ENCODE measurements around the gene SIPA1L3. TPM values are rescaled to one million over a fixed set of nuclear protein-coding genes. Genes with fewer than 3 reads are reported as not detected.

The SIPA1L3 gene
- polyA plus RNA-seq, 1 of the 3 experiments (the other 2 are of a cell fraction), result 11.6 TPM

GRCh38 chr19:38084196-38084595 is 177.2 kb downstream of the SIPA1L3 start (continued):
- no peak for TF ChIP-seq USF2 (IDR thresholded peaks at IDR 0.05; ENCODE audit: borderline replicate concordance, low read depth, low read length)
- no peak for TF ChIP-seq POLR2AphosphoS5 (IDR thresholded peaks at IDR 0.05; ENCODE audit: low read depth, low read length)
- no peak for TF ChIP-seq FOXJ3 (CRISPR knock-in tag; IDR thresholded peaks at IDR 0.05)
- no peak for TF ChIP-seq TCF12 (IDR thresholded peaks at IDR 0.05)
- no peak for TF ChIP-seq JUND (IDR thresholded peaks at IDR 0.05)
- no peak for TF ChIP-seq CHD2 (IDR thresholded peaks at IDR 0.05; ENCODE audit: low read length, partially characterized antibody)

- peaks cover 0 to 24% of the 10 kb centered on the region in 2 experiments; a peak in 1 of 4 replicates for H3K4me1 ChIP-seq (ENCODE audit: control insufficient read depth in 1 of 2, insufficient read depth in 2 of 2, low read depth in 1 of 2, low read length in 1 of 2)
- no peak overlapping the region for H3K27ac ChIP-seq (ENCODE audit: low read depth in 2 of 2, low read length in 1 of 2)
- TF ChIP-seq TCF12 (IDR thresholded peaks at IDR 0.05), result no peak
- ChIA-PET CTCF (interaction anchor here (0.9 to 3.6 kb wide), 4 partner anchors 11 to 191 kb away, joined by 3 to 23 read pairs (median 8); no protein-coding TSS in a partner anchor), POLR2A (no interaction called here)
- no peaks in the 10 kb centered on the region for H3K9me3 ChIP-seq
- H3K9me2 ChIP-seq, result no peaks in the 10 kb centered on the region
- 89% methylated on average over 1 of the region's 1 CpG for WGBS (ENCODE audit: low lambda C conversion rate)
- no peaks in the 10 kb centered on the region for H3F3A ChIP-seq (replicated peaks; ENCODE audit: insufficient read depth)
- peaks cover 14% of the 10 kb centered on the region; the same call in 1 of the 2 replicates for H3K79me2 ChIP-seq (ENCODE audit: insufficient read depth)
- no peaks in the 10 kb centered on the region for H4K20me1 ChIP-seq (ENCODE audit: insufficient read depth)
- no peak overlapping the region for H3K4me2 ChIP-seq
- H3K4me3 ChIP-seq (ENCODE audit: low read depth in 2 of 2, low read length in 1 of 2), result no peak overlapping the region
- no peaks in the 10 kb centered on the region for H3K27me3 ChIP-seq (ENCODE audit: insufficient read depth)
- DNase-seq, result no peak
- peaks cover 2 to 4% of the 10 kb centered on the region in 2 experiments for H3K36me3 ChIP-seq (replicated peaks in 1 of 2; ENCODE audit: control insufficient read depth in 1 of 2, insufficient read depth in 2 of 2, low read length in 1 of 2)
- no peak overlapping the region for H2AFZ ChIP-seq (ENCODE audit: low read depth)
- no peak overlapping the region for H3K9ac ChIP-seq
These were observed 182.4 kb downstream of the SIPA1L3 start for GRCh38 chr19:38089440-38089839.

GRCh38 chr19:38093154-38093553 is 186.1 kb downstream of the SIPA1L3 start:
- Histone ChIP-seq H3K4me3 (ENCODE audit: low read depth in 2 of 2, low read length in 1 of 2) (no peak overlapping the region), H3K9me3 (no peaks in the 10 kb centered on the region), H3F3A (replicated peaks; ENCODE audit: insufficient read depth) (peaks cover 5% of the 10 kb centered on the region), H3K36me3 (replicated peaks in 1 of 2; ENCODE audit: control insufficient read depth in 1 of 2, insufficient read depth in 2 of 2, low read length in 1 of 2) (peaks cover 2 to 7% of the 10 kb centered on the region in 2 experiments), H3K9me2 (no peaks in the 10 kb centered on the region), H3K4me1 (ENCODE audit: control insufficient read depth in 1 of 2, insufficient read depth in 2 of 2, low read depth in 1 of 2, low read length in 1 of 2) (peaks cover 0 to 28% of the 10 kb centered on the region in 2 experiments; a peak in 1 of 4 replicates), H3K27ac (ENCODE audit: low read depth in 2 of 2, low read length in 1 of 2) (peak overlapping the region in 1 of 2 experiments; percentile 66; a peak in 1 of 4 replicates), H2AFZ (ENCODE audit: low read depth) (no peak overlapping the region), H3K9ac (no peak overlapping the region), H3K4me2 (no peak overlapping the region), H3K27me3 (ENCODE audit: insufficient read depth) (no peaks in the 10 kb centered on the region), H4K20me1 (ENCODE audit: insufficient read depth) (no peaks in the 10 kb centered on the region), H3K79me2 (ENCODE audit: insufficient read depth) (peaks cover 3% of the 10 kb centered on the region; the same call in 1 of the 2 replicates)
- 79% methylated on average over 8 of the region's 8 CpGs for WGBS (ENCODE audit: low lambda C conversion rate)
- ChIA-PET POLR2A (interaction anchor here (1.0 to 2.3 kb wide), 3 partner anchors 30 to 186 kb away, joined by 5 to 8 read pairs (median 6); partner anchors contain the start of genes SIPA1L3 and WDR87), CTCF (interaction anchor here (1.7 to 3.5 kb wide), 3 partner anchors 13 to 191 kb away, joined by 4 to 29 read pairs (median 23); partner anchors contain the start of genes SIPA1L3 and WDR87)
- TF ChIP-seq RCOR1 (IDR thresholded peaks at IDR 0.05; ENCODE audit: low read length) (no peak), ZBTB33 (IDR thresholded peaks at IDR 0.05; ENCODE audit: borderline replicate concordance, low read depth) (no peak), RFX5 (IDR thresholded peaks at IDR 0.05; ENCODE audit: low read length) (no peak), FOXM1 (IDR thresholded peaks at IDR 0.05; ENCODE audit: low read depth) (no peak), SMC3 (IDR thresholded peaks at IDR 0.05; ENCODE audit: low read depth, low read length) (no peak), RXRA (IDR thresholded peaks at IDR 0.05; ENCODE audit: borderline replicate concordance, low read depth) (no peak), ELF1 (IDR thresholded peaks at IDR 0.05) (no peak)
- DNase-seq, result no peak

Data from SK-N-SH (cell line).